Activated T-cell treated with anti-CD3 and anti-CD28 coated beads for 4 hours (primary cell): ENCODE results near the gene ENGASE.

Experiments
- DNase-seq: peaks from one replicate; pipeline ENCODE4 v3.0.0-alpha.2; 2020

The ENGASE gene

GRCh38 chr17:79081571-79082276 lies 7.1 kb downstream of the ENGASE start:
- DNase-seq = no peak

GRCh38 chr17:79082311-79083190 lies 7.9 kb downstream of the ENGASE start:
- peak; percentile 36 for DNase-seq

- DNase-seq = no peak
These were observed 8.8 kb downstream of the ENGASE start for GRCh38 chr17:79083191-79083971.

GRCh38 chr17:79084291-79085153 lies 9.9 kb downstream of the ENGASE start:
- no peak for DNase-seq

GRCh38 chr17:79085154-79085920 lies 10.7 kb downstream of the ENGASE start:
- no peak for DNase-seq

- DNase-seq = no peak
These were observed 11.4 kb downstream of the ENGASE start for GRCh38 chr17:79085921-79086551.

- DNase-seq = no peak
These were observed 12.2 kb downstream of the ENGASE start for GRCh38 chr17:79086609-79087427.

GRCh38 chr17:79087428-79088143 lies 13.0 kb downstream of the ENGASE start:
- peak; percentile 72 for DNase-seq

GRCh38 chr17:79088247-79088996 lies 13.8 kb downstream of the ENGASE start:
- DNase-seq = no peak

GRCh38 chr17:79088997-79089328 lies 14.3 kb downstream of the ENGASE start:
- DNase-seq = no peak

- no peak for DNase-seq
These were observed 15.3 kb downstream of the ENGASE start for GRCh38 chr17:79089720-79090442.

GRCh38 chr17:79090443-79091225 lies 16.0 kb downstream of the ENGASE start:
- no peak for DNase-seq

GRCh38 chr17:79091226-79091670 lies 16.6 kb downstream of the ENGASE start:
- DNase-seq = no peak

- no peak for DNase-seq
These were observed 17.9 kb downstream of the ENGASE start for GRCh38 chr17:79092567-79092966.

- no peak for DNase-seq
These were observed 18.6 kb downstream of the ENGASE start for GRCh38 chr17:79093270-79093669.

GRCh38 chr17:79094261-79094660 lies 19.6 kb downstream of the ENGASE start:
- no peak for DNase-seq
